HG03159 (cell line): ENCODE data around the gene HOXC4.
A peak's percentile ranks its signal among the peaks of the same experiment; 100 is the strongest.

Source experiments
- ATAC-seq: cut with Tn5 transposase; IDR thresholded peaks from one replicate; pipeline ENCODE4 v1.9.1; 2021; ENCODE audit warnings: mild to moderate bottlenecking, moderate library complexity; ENCODE audit not compliant: unreplicated experiment

HOXC4 gene

DNA sequence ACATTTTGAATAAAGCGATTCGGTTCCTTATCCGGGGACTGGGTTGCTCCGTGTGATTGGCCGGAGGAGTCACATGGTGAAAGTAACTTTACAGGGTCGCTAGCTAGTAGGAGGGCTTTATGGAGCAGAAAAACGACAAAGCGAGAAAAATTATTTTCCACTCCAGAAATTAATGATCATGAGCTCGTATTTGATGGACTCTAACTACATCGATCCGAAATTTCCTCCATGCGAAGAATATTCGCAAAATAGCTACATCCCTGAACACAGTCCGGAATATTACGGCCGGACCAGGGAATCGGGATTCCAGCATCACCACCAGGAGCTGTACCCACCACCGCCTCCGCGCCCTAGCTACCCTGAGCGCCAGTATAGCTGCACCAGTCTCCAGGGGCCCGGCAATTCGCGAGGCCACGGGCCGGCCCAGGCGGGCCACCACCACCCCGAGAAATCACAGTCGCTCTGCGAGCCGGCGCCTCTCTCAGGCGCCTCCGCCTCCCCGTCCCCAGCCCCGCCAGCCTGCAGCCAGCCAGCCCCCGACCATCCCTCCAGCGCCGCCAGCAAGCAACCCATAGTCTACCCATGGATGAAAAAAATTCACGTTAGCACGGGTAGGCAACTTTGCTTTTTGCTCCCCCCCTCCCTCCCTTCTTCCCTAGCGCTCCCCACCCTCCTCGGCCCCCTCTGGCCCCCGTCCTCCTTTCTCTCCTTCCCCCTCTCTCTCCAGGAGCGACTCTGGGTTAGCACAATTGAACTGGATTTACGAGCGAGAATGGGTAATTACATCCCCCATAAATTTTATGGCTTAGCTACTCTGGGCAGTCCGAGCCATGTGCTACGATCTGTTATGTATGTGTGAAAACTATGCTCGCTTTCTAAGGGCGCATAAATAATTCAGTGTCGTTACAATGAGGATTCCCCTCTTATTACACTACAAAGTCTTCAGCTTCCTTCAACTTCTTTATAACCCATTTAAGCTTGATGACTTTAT is at the start of gene HOXC4:
Gene HOXC4 (plus strand): TSS at position 85 of the 991 bp plus-strand sequence. CDS start 88 bp downstream, at position 173.
- peak; percentile 43 for ATAC-seq

DNA sequence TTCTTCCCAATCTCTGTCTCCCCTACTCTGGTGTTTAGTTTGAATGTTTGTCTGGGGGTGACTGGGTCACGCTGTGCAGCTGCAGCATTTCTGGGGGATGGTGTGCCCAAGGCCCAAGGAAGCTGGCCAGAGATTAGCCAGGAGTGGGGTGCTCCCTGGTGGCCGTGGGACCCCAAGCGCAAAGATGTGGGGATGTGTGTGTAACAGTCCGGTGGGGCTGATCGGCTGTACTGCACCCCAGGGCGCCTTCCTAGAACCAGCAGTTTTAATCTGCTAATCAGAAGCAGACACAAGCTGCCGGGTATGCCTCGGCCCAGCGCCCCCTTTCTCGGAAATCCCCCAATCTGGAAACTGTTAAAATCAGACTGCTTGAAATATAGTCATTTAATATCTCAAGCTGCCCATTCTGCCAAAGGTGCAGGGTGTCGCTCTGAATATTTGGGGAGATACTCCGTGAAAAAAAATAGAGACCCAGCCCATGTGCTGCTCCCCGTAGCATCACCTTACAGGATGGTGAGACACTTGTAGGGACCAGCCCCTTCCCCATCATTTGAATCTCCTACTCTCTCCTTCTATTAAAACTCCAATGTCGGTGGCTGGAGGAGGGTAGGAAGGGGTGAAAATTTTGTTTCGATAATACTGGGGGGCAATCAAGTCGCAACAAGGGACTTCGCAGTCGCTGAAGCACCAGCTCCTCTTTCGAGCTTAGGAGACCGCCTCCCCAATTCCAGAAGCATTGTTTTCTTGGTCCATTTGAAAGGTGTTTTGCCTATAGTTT is 49.4 kb upstream of the HOXC4 start:
- ATAC-seq, result no peak

DNA sequence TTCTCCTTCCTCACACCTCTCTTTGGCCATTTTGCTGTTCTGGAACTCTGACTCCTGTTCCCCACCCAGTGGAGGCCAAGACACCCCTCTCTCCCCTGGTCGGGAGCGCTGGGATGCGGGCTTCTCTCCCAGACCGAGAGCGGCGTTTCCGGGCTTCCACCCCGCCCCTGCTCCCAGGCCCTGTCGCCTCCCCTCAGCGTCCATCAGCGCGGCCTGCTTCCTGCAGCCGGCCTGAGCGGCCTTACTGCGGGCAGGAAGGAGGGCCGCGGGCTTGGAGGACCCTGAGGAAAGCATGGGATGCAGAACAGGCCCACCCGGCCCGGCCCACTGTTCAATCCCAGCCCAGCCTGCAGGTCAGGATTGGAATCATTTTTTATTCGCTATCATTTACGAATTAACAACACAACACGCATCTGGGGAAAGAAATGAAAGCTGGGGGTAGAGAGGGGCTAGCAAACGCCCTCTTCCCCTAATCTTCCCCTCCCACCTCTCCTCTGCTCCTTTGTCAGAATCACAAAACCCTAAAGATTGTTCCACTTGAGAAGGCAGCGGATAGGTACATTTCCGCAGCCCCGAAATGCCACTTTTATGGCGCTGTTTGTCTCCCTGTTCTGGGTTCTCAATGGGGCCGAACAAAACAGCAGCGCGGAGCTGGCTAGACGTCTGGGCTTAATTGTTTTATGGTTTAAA is 48.6 kb upstream of the HOXC4 start:
- no peak for ATAC-seq

DNA sequence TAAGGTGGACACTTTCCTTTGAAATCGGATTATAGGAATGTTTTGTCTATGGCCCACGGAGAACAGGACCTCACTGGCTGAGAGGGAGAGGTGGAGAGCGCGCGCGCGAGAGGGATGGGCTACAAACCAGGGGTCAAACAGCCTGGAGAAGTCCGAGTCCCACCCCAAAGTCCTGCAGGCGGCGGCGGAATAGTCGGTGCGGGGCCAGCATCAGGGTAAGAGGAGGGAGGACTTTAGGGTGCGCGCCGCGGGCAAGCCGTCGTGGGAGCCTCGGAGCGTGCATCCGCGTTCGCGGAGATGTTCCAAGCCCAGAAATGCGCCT is 48.1 kb upstream of the HOXC4 start:
- ATAC-seq, result no peak

DNA sequence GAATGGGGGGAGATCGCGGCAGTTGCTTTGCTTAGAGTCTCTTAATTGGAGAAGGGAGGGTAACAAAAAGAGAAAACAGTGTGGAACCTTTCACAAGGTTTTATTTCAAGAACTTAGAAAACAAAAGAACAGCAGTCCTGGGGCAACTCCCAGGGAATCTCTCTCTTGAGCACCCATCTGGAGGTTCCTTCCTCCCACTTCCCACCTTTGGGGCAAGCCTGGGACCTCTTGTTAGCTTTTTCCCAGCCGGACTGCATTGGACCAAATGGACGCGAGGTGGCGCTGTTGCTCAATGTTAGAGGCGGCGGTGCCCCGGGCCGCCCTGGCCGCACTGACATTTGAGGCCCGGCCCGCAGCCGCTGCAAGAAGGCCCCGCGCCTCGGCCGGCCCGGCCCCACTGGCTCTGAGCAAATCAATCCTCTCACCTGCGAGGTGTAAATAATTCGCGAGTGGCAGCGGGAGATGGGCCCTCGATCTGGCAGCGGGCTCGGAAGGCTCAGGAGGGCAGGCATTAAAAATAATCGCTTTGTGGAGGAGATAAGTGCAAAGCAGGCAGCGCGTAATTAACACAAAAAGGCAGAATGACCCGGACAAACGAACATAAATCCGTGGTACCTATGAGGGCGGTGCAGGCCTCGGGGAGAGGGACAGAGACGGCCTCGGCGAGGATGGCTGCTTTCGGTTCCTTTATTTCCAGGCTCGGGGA is 47.6 kb upstream of the HOXC4 start:
- ATAC-seq, result peak; percentile 78

DNA sequence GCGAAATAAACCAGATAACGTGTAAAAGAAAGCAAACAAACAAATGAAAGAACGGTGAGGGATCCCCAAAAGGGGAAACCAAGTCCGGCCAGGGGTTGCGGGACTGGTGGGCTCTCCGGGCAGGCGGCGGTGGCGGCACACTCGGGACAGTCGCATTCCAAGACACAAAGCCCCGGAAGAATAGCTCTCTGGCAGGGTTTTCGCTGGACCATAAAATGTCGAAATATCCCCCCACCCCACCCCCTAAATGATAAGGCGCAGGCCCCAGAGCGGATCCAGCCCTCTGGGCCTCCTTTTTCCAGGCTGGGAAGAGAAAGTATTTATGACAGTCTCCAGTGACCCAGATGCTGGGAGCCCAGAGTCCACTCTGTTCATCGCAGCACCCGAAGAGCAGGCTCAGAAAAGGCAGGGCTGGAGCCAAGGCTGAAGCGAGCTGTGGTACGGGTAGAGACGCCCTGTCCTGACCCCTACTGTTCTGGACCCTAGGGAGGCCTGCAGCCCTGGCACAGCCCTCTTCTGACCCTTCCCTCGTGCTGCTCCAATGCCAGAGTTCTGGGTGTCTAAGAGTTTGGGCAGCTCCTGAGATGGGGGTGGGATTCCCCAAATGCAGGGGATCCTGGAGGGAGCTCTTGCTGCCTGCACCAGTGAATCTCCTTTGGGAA is 46.9 kb upstream of the HOXC4 start:
- ATAC-seq, result no peak

DNA sequence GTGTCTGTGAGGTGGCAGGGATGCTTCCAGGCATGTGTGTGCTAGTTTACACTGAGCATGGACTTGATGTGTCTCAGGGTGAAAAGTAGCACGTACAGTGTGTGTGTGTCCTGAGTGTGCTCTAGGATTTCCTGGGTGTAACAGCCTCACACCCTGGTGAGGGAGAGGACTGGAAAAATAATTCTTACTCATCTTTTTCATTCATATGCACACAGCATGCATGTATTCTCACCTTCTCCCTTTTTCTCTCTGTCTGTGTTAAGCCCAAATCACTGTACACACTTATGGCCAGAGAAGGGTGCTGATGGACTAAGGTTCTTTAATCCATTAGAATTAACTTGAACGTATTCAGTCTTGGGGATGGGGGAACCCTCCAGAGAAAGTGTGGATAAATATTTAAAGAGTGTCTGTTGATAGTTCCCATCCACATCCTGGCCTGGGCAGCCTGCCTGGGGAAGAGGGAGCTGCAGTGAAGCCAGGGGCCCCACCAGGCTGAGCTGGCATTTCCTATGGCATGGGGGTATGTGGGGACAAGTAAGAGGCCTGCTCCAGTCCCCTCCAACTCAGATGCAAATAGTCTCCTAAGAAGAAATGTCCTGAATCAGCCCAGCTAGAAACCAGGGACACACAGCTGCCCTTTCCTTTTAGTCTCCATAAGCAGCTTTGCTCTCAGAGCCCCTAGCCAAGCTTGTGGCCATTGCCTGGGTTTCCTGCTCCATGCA is 45.9 kb upstream of the HOXC4 start:
- no peak for ATAC-seq

DNA sequence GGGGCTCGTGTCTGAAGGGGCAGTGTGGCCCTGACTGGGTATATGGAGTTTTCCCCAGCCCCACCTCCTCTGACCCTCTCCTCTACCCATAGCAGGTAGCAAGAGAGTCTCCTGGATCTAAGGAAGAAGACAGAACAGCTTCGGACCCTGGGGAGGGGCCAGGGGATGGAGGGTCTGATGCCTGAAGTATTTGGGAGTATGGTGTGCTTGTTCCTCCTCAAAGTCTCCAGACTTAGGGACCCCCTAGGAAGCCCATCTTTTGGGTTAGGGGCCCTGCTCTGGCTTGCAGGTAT is 45.4 kb upstream of the HOXC4 start:
- ATAC-seq, result no peak

DNA sequence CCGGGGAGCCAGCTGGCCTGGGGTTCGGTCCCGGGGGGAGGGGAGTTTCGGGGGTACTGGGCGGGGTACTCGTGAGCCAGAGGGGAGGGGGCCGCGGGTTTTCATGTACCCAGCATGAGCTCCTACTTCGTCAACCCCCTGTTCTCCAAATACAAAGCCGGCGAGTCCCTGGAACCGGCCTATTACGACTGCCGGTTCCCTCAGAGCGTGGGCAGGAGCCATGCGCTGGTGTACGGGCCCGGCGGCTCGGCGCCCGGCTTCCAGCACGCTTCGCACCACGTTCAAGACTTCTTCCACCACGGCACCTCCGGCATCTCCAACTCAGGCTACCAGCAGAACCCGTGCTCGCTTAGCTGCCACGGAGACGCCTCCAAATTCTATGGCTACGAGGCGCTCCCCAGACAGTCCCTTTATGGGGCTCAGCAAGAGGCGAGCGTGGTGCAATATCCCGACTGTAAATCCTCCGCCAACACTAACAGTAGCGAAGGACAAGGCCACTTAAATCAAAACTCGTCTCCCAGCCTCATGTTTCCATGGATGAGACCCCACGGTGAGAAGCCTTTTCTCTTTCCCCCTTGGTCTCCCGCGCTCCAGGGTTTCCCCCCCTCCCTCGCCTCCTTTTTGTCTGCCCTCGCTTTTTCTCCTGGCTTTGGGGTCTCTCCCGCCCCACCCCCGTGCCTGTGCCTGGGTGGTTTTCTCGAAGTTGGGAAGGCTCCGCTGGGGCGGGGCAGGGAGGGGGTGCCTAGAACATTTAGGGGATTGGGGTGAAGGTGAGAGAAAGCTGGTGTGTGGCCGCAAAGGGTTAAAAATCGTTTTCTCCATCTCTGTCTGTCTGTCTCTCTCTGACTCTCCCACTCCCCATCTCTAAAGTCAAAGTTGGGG is 44.2 kb upstream of the HOXC4 start:
- no peak for ATAC-seq

DNA sequence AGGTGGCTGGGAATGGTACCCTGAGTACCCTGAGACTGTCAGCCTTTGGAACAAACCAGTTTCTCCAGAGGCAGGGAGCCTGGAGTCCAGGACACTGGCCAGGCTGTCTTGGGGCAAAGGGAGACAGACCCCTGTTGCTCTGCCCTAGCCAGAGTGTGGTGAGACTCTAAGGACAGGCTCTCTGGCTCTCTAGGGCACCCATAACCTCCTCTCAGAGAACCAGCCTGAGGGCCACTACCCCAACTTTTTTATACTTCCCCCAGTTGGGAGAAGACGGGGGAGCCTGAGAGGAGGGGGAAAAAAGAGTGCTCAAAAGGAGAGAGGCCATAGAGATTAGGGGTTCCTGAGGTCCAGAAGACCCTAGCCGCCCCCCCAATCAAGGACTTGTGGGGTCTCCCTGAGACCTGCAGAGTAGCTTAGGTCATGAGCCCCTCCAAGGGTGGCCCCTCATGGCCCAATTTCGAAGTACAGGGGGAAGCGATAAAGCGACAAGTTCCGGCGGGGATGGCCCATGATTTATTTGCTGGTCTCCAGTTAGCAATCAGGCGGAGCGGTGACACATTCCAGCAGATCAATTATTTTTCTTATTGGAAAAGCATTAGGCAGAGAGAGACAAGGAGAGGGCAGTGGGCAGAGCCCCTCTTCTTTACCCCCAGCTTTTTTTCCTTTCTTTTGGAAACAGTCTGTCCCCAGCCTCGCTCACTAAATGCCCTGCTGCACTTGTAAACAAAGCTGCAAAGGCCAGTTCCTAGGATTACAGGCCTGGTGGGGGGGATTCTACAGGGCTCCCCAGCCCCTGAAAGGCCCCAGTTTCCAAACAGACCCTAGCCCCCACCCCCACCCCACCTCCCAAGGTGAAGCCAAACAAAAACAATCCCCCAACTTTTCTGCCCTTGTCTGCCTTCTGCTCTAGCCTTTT is 43.3 kb upstream of the HOXC4 start:
- no peak for ATAC-seq

DNA sequence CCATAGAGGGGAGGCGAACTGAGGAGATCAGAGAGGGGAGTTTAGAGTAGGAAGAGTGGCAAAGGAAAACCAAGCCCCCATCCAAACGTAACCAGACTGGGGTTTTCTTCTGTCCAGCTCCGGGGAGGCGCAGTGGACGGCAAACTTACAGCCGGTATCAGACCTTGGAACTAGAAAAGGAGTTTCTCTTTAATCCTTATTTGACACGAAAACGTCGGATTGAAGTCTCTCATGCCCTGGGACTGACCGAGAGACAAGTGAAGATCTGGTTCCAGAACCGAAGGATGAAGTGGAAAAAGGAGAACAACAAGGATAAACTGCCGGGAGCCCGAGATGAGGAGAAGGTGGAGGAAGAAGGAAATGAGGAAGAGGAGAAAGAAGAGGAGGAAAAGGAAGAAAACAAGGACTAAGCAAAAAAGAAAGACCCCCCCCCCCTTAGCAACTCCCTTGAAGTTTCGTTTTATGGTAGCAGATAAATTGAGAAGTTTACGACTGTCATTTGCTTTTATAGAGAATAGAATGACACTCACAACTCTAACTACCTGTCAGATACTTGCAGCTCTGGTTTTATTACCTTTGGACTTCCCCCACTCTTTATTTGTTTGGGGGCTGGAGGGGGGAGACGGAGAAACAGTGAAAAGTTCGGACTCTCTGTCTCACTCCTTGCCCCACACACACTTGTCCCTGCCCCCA is 42.5 kb upstream of the HOXC4 start:
- no peak for ATAC-seq

DNA sequence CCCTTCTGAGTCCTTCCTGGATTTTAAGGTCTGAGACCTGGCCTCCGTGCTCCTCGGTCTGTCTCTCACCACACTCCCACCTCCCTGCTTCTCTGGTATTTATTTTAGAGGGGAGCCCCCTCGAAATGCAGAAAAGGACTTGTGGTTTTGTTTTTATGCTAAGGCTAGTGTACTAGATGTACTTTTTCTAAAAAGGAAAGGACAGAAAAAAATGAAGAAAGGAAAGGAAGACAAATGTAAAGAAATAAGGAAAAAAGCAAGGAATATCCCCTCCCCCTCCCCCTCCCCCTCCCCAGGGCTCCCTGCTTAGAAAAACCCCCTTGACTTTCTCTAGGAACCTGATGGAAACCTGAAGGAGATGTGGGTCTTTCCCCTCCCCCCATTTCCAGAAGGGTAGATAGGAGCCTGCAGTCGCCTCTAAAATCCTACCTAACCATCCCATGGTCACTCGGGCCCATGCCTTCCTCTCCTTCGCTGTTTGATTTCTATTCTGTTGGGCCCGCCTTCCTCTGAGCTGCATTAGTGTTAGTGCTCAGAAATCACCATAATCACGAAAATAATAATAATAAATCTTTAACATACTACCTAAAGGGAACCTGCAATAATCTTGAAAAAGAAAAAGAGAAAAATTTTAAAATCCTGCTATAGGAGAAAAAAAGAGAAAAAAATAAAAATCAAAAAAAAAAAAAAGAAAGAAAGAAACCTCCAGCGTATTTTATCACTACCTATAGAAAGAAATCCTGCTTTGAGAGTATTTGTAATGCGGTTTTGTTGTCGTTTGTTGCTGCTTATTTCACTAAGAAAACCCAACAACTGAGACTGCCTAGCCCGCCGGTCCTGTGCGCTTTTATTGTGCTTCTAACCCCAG is 41.7 kb upstream of the HOXC4 start:
- ATAC-seq, result no peak

DNA sequence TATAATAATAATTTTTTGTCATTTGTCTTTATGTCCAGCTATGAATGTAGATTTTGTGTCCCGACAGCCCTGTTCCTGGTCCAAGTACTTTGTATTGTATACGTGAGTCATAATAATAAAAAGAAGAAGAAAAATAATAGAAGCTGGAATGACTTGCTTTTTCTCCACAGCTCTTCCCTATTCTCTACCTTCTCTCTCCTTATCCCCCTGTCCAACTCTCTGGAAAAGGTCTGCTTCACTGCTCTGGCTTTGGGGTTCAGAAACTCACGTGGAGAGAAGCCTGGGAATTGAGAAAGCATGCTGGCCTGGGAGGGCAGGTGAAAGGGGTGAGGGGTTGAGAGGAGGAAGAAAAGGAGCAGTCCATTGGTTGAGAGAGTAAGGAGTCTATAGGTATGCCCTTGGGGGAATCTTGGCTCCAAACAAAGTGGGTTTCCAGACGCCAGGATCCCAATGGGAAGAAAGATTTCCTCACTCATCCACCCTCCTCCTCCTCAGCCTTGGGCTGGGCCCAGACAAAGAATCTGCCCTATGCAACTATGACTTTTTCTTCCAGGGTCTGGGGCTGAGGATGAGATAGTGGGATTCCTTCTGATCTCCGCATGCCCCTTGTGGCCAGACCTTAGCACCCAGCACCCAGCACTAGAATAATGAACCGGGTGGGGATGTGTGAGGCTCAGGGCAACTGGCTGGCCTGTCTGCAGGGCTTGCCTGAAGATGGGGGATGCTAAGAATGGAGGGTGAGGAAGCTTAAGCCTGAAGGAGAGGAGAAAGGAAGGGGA is 40.8 kb upstream of the HOXC4 start:
- no peak for ATAC-seq

DNA sequence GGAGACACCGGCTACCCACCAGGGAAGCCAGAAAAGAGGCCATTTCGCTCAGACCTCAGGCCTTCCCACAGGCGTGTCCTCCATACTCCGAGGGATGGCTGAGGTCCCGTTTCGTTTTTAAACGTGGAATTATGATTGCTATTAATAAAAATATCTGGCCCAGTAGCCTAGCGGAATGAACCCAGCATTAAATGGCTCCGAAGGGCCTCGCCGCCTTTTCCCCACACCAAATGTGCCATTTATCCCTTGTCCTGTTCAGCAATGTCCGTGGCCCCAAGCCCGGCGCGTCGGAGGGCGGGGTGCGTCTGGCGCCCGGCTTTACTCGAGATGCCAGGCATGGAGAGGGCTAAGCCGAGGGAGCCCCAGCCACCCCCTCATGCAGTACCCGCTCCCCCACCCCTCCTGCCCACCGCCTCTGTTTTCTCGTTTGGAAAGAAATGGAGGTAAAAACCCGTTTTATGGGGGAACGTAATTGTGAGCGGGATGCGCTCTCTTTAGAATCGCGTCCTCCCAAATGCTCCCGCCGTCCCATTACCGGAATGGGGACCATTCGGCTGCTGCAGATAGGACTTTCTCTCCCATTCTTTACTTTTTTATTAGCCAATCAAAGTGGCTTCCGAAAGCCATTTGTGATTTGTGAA is 39.1 kb upstream of the HOXC4 start:
- no peak for ATAC-seq
